HS-5 (cell line): ENCODE measurements around the gene CDKL5.
A peak's percentile ranks its signal among the peaks of the same experiment; 100 is the strongest.
"Not testable (repeated sequence)": the region's sequence is repeated elsewhere in the genome, so short reads cannot be mapped to it uniquely, and the experiment has no call there.

Source experiments
- DNase-seq: peaks from one replicate; pipeline ENCODE4 v3.0.0-alpha.2; 2012; ENCODE audit warnings: low read depth

The CDKL5 gene

GRCh38 chrX:18575744-18576143, 150.3 kb downstream of the CDKL5 start:
- no peak for DNase-seq

- no peak for DNase-seq
These were observed 152.0 kb downstream of the CDKL5 start for GRCh38 chrX:18577400-18577799.

- no peak for DNase-seq
These were observed 153.1 kb downstream of the CDKL5 start for GRCh38 chrX:18578546-18578945.

GRCh38 chrX:18579495-18579894, 154.1 kb downstream of the CDKL5 start:
- no peak for DNase-seq

- DNase-seq, result no peak
These were observed 157.6 kb downstream of the CDKL5 start for GRCh38 chrX:18582910-18583493.

- not testable (repeated sequence) for DNase-seq
These were observed 163.9 kb downstream of the CDKL5 start for GRCh38 chrX:18589292-18589691.

- DNase-seq, result no peak
These were observed 166.4 kb downstream of the CDKL5 start for GRCh38 chrX:18591834-18592233.

GRCh38 chrX:18594079-18594478, 168.7 kb downstream of the CDKL5 start:
- no peak for DNase-seq

- DNase-seq, result no peak
These were observed 170.7 kb downstream of the CDKL5 start for GRCh38 chrX:18596096-18596495.

- no peak for DNase-seq
These were observed 173.0 kb downstream of the CDKL5 start for GRCh38 chrX:18598413-18598812.

GRCh38 chrX:18607966-18608365, 182.6 kb downstream of the CDKL5 start:
- no peak for DNase-seq

- DNase-seq, result no peak
These were observed 188.7 kb downstream of the CDKL5 start for GRCh38 chrX:18613930-18614639.

GRCh38 chrX:18616688-18617406, 191.4 kb downstream of the CDKL5 start:
- DNase-seq, result no peak

GRCh38 chrX:18617407-18617750, 192.0 kb downstream of the CDKL5 start:
- peak; percentile 54 for DNase-seq

- DNase-seq, result no peak
These were observed 193.9 kb downstream of the CDKL5 start for GRCh38 chrX:18619288-18619687.

GRCh38 chrX:18620349-18620748, 194.9 kb downstream of the CDKL5 start:
- no peak for DNase-seq

- DNase-seq, result no peak
These were observed 199.2 kb downstream of the CDKL5 start for GRCh38 chrX:18624599-18624998.

GRCh38 chrX:18630934-18631333, 205.5 kb downstream of the CDKL5 start:
- DNase-seq, result no peak

- no peak for DNase-seq
These were observed 213.0 kb downstream of the CDKL5 start for GRCh38 chrX:18638398-18638797.

- no peak for DNase-seq
These were observed 213.9 kb downstream of the CDKL5 start for GRCh38 chrX:18639280-18639679.

GRCh38 chrX:18640686-18641085, 215.3 kb downstream of the CDKL5 start:
- no peak for DNase-seq

GRCh38 chrX:18643243-18643642, 217.8 kb downstream of the CDKL5 start:
- DNase-seq, result no peak

GRCh38 chrX:18643853-18644252, 218.4 kb downstream of the CDKL5 start:
- no peak for DNase-seq
